HG02623 (cell line): Measurements from ENCODE around the gene NAXE.
A peak's percentile ranks its signal among the peaks of the same experiment; 100 is the strongest.
"Not testable (repeated sequence)": the region's sequence is repeated elsewhere in the genome, so short reads cannot be mapped to it uniquely, and the experiment has no call there.

ENCODE experiments used
- ATAC-seq: cut with Tn5 transposase; IDR thresholded peaks from one replicate; pipeline ENCODE4 v1.9.1; 2021; ENCODE audit warnings: moderate library complexity; ENCODE audit not compliant: unreplicated experiment

Gene NAXE

DNA sequence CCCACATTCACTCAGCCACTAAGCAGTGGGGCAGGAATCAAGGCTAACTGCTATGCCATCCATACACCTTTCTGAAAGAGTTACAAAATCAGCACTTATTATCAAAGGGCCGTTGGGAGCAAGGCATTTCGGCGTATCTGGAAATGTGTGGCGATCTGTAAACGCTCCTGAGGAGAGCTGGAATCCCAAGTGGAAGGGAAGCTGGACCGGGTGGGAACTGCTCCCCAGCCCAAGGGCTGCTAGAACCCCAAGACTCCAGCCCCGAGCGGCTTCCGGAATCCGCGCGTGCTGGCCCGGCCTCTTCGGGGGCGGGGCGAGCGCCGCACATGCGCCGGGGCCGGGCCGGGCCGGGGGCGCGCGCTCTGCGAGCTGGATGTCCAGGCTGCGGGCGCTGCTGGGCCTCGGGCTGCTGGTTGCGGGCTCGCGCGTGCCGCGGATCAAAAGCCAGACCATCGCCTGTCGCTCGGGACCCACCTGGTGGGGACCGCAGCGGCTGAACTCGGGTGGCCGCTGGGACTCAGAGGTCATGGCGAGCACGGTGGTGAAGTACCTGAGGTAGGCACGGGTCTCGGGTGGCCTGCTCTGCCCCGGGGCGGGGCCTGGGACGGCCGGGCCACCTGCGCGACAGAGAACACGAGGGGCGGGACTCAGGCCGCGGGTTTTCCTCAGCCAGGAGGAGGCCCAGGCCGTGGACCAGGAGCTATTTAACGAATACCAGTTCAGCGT lies at the start of gene NAXE:
NAXE (plus strand) TSS at position 345 of the 726 bp plus-strand sequence; CDS start at position 374, 29 bp downstream.
- ATAC-seq: peak; percentile 81

- no peak for ATAC-seq
Observed at GRCh38 chr1:156543066-156543465, 48.5 kb upstream of the NAXE start.

GRCh38 chr1:156544592-156545102 lies 46.9 kb upstream of the NAXE start:
- no peak for ATAC-seq

DNA sequence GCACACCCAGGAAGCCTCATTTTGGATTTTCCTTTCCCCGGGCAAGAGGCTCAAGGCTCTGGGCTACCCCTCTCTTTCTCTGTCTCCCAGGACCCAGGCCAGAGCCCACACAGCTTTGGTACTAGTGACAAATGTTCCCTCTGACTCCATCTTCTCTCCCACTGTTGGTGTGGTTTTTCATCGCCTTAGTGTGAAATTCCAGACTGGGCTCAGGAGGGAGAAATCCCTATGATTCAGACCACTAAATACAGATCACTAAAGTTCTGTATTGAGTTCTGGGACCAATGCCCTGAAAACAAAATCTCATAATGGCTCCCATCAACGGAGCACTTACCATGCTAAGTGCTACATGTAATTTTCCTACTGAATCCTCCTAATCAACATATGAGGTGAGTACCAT lies 45.3 kb upstream of the NAXE start:
- ATAC-seq: no peak

- no peak for ATAC-seq
Observed at GRCh38 chr1:156547434-156547833, 44.1 kb upstream of the NAXE start.

DNA sequence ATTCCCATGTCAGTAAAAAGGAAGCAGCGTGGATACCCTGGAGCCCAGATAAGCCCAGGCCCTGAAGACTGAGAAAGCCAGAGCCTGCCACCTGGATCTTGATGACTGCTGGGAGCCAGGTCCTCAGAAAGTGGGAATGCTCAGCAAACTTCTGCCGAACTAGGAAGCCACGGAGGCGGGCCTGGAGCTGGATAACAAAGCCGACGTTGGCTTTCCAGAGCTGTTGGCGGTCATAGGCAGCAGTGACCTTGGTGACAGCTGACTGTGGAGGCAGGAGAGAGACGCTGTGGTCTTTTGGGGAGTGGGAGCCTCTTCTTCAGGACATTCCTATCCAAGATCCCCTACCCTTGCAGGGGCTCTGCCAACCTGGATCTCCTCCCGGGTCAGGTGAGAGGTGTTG lies 43.6 kb upstream of the NAXE start:
- ATAC-seq: no peak

DNA sequence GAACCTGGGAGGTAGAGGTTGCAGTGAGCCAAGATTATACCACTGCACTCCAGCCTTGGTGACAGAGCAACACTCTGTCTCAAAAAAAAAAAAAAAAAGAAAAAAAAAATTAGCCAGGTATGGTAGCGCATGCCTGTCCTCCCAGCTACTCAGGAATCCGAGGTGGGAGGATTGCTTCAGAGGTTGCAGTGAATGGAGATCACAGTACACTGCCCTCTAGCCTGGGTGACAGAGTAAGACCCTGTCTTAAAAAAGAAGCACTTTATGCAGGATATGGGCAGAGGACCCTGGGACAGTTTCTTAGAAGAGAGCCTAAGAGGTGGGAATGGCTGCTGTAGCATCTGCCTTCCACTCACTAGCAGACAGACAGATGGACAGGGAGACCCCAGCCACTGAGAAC lies 42.2 kb upstream of the NAXE start:
- no peak for ATAC-seq

- no peak for ATAC-seq
Observed at GRCh38 chr1:156549831-156550230, 41.7 kb upstream of the NAXE start.

- ATAC-seq: no peak
Observed at GRCh38 chr1:156550346-156550745, 41.2 kb upstream of the NAXE start.

- ATAC-seq: no peak
Observed at GRCh38 chr1:156551066-156551643, 40.4 kb upstream of the NAXE start.

DNA sequence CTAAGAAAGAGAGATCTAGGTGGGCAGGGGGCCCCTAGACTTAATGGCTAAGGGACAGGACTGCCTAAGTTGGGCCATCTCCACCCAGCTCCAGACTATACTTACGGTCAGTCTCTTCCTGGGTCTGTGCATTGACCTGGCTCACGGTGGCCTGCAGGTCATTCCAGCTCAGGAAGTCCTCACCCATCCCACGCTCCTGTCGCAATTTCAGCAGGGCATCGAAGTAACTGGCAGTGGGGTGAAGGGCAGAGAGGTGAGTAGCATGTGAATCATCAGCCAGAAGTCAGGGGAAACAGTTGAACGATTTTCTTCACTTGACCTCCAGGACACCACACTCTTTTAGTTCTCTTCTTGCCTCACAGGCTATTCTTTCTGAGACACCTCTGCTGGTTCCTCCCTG lies 39.7 kb upstream of the NAXE start:
- ATAC-seq: no peak

DNA sequence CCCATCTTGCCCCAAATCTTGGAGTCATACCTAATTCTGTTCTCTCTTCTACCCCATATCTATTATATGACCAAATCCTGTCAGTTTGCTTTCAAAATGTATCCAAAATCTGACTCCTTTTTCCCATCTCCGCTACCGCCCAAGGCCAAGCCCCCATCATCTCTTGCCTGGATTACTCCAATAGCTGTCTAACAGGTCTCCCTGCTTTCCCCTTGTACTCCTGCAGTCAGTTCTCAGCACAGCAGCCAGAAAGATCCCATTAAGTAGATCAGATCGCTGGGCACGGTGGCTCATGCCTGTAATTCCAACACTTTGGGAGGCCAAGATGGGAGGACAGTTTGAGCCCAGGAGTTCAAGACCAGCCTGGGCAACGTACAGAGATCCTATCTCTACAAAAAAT lies 39.1 kb upstream of the NAXE start:
- ATAC-seq: no peak

DNA sequence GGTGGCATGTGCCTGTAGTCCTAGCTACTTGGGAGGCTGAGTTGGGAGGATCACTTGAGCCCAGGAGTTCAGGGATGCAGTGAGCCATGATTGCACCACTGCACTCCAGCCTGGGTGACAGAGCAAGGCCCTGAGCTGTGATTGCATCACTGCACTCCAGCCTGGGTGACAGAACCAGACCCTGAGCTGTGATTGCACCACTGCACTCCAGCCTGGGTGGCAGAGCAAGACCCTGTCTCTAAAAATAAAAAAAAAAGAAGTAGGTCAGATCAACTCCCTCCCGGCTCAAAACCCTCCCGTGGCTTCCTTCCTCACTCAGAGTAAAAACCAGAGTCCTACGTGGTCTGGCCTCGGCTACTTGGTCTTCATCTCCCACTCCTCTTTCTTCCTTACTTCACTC lies 38.6 kb upstream of the NAXE start:
- not testable (repeated sequence) for ATAC-seq

- no peak for ATAC-seq
Observed at GRCh38 chr1:156553860-156554485, 37.6 kb upstream of the NAXE start.

GRCh38 chr1:156554971-156555370 lies 36.6 kb upstream of the NAXE start:
- no peak for ATAC-seq

- ATAC-seq: no peak
Observed at GRCh38 chr1:156555715-156556114, 35.9 kb upstream of the NAXE start.

GRCh38 chr1:156556354-156556753 lies 35.2 kb upstream of the NAXE start:
- ATAC-seq: no peak

DNA sequence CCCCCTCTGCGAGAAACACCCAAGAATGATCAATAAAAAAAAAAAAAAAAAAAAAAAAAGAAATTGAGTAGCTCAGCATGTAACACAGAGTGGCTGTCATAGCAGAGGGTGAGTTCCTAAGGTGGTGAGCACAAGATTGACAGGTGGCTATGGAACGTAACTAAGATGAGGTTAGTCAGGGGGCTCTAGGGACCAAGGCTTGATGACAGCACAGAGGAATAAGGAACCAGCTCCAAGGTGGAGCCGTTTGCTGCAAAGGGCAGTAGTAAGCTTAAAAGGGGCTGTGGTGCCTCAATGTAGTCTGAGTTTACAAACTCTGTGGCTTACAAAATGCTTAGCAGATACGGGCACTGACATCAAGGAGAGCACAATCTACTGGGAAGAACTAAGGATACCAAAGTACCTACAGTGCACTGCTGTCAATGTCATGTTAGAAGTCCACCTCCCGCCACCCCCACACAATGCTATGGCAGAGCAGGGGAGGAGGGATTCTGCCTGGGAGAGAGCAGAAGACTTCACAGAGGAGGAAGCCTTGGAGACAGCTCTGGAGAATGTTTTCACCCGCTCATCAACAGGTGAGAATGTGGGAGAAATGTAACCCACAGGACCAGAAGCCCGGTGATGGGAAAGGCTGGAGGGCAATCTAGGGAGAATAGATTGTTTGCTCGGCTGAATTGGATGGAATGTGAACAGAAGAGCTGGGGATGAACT lies 32.3 kb upstream of the NAXE start:
- no peak for ATAC-seq

DNA sequence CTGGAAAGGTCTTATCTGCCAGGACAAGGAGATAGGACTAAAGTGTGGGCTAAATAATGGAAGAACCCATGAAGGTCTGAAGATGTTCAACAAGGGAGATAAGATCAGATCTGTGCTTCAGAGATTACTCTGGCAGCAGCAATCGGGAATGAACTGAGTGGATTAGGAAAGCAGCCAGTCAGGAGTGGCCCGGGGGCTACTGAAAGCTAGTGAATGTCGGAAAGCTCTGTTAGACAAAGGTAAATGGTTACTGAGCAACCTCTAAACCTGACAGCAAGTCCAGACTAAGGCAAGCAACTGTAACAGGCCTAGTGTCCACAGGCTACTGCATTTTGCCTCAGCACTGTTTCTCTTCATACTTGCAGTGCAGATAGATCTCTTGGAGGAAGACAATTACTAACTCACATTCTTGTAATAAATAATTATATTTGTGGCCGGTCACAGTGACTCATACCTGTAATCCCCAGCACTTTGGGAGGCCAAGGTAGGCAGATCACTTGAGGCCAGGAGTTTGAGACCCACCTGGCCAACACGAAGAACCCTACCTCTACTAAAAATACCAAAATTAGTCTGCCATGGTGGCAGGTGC lies 31.7 kb upstream of the NAXE start:
- ATAC-seq: no peak

DNA sequence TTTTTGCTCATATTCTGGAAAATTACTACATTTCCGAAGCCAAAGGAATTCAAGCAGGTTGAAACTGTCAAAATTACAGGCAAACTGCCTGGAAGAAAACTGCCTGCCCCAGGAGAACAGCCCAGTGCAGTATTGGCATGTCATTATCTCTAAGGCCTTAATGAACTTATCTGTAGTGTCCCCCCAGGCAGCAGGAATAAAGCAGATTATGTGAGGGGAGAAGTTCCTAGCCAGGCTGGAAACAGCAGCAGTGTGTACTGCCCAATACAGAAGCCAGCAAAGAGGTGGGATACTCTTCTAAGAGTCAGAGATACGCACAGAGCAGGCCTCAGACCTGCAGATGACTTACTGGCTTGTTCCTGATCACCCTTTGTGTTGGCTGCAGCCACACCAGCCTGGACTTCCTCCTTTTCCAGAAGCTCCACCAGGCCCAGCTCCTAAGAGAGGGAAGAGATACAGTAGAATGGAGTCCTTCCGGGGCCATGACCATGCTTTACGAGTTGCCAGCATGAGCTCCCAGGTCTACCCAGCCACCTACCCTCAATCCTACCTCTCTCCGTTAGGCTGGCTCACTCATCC lies 30.9 kb upstream of the NAXE start:
- no peak for ATAC-seq

DNA sequence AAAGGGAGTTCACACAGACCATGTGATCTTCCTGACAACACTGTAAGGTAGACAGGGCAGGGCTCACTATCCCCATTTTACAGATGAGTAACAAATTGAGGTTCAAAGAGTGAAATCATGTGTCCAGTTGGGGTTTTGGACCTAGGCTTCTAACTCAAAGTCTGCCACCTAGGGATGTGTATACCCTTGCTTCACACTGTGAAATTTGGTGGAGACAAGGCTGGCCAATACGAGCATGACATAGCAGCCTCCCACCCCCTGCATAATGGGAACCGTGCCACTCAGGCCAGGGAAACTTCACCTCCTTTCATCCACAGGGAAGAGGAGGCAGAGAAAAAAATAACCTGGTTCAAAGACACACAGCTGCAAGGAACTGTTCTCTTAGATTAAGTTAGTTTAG lies 26.1 kb upstream of the NAXE start:
- no peak for ATAC-seq
